Endodermal cell (in vitro differentiated cells): ENCODE results near the gene ARHGAP22. TPM values are rescaled to one million over a fixed set of nuclear protein-coding genes. Genes with fewer than 3 reads are reported as not detected.

ENCODE experiments used
- DNase-seq: peaks from one replicate; pipeline ENCODE4 v3.0.0-alpha.2; 2017
- H3K27ac ChIP-seq: 2 replicates; pipeline ENCODE4 v1.5.1; 2013; ENCODE audit warnings: mild to moderate bottlenecking, low read depth, low read length, moderate library complexity
- H3K27me3 ChIP-seq: 2 replicates; pipeline ENCODE4 v1.6.1; 2013; ENCODE audit warnings: mild to moderate bottlenecking, low read length, moderate library complexity; ENCODE audit not compliant: insufficient read depth, control insufficient read depth, poor library complexity, severe bottlenecking
- H3K36me3 ChIP-seq: 2 replicates; pipeline ENCODE4 v1.7.0; 2013; ENCODE audit warnings: mild to moderate bottlenecking, low read length, moderate library complexity; ENCODE audit not compliant: control insufficient read depth, insufficient read depth
- H3K4me1 ChIP-seq: one replicate; pipeline ENCODE4 v1.7.0; 2013; ENCODE audit warnings: low read length; ENCODE audit not compliant: control insufficient read depth, insufficient read depth
- H3K4me3 ChIP-seq: 2 replicates; pipeline ENCODE4 v1.5.1; 2013; ENCODE audit warnings: mild to moderate bottlenecking, low read length, moderate library complexity
- H3K9ac ChIP-seq: 2 replicates; pipeline ENCODE4 v1.6.1; 2013; ENCODE audit warnings: mild to moderate bottlenecking, low read length, moderate library complexity; ENCODE audit not compliant: poor library complexity, severe bottlenecking; ENCODE audit errors: extremely low read depth
- H3K9me3 ChIP-seq: 2 replicates; pipeline ENCODE4 v1.6.1; 2013; ENCODE audit warnings: mild to moderate bottlenecking, low read length, moderate library complexity; ENCODE audit not compliant: control insufficient read depth
- H3K27ac Mint-ChIP-seq: 2 replicates; pipeline ENCODE4 v1.8.0; 2020; ENCODE audit warnings: mixed read lengths
- H3K27me3 Mint-ChIP-seq: 2 replicates; pipeline ENCODE4 v1.8.0; 2021; ENCODE audit warnings: mild to moderate bottlenecking, mixed read lengths; ENCODE audit not compliant: insufficient read depth
- H3K36me3 Mint-ChIP-seq: 2 replicates; pipeline ENCODE4 v1.8.0; 2020; ENCODE audit warnings: low read depth, mixed read lengths
- H3K4me1 Mint-ChIP-seq: 2 replicates; pipeline ENCODE4 v1.8.0; 2020; ENCODE audit warnings: mixed read lengths
- H3K4me3 Mint-ChIP-seq: 2 replicates; pipeline ENCODE4 v1.8.0; 2020; ENCODE audit warnings: mild to moderate bottlenecking, moderate library complexity, mixed read lengths
- H3K9me3 Mint-ChIP-seq: 2 replicates; pipeline ENCODE4 v1.8.0; 2020; ENCODE audit warnings: mild to moderate bottlenecking, mixed read lengths
- CTCF ChIP-seq: fragments of 200-600 bp; sonication (generic); conservative IDR thresholded peaks from 2 replicates; pipeline ENCODE4 v1.5.0; 2021; ENCODE audit warnings: antibody characterized with exemption, mild to moderate bottlenecking
- WGBS, 2 experiments: methylation state at CpG; one replicate each; pipeline versions ENCODE4 v1.1.5 to v1.1.7; 2013; ENCODE audit warnings: missing lambda C conversion rate in 2 of 2, mixed read lengths in 1 of 2; ENCODE audit not compliant: insufficient coverage in 1 of 2, insufficient read length in 1 of 2; 5-methylcytosine and 5-hydroxymethylcytosine counted together
- total RNA-seq, 2 donors: library from RNA; stranded (reverse); fragmentation: NEBNext Ultra II Directional in 1 of 2; extraction: Animal tissue kit (Norgen Biotek cat#: 25700) in 1 of 2; gene quantifications; 2 replicates in 1 of 2; 3 replicates in 1 of 2; pipeline ENCODE4 v1.2.1, GENCODE V29; 2021

ARHGAP22 gene
- total RNA-seq, 2 donors from 2014 or later: 10.3 to 14.1 TPM

- no peaks in the 10 kb centered on the region for H3K36me3 Mint-ChIP-seq
- DNase-seq: no peak
- no peak for TF ChIP-seq CTCF
- H3K36me3 ChIP-seq: no peaks in the 10 kb centered on the region
- H3K4me1 Mint-ChIP-seq: peaks cover 3% of the 10 kb centered on the region
- peaks cover 22% of the 10 kb centered on the region for H3K27me3 ChIP-seq
- no peak overlapping the region for H3K27ac ChIP-seq
- no peak overlapping the region for H3K9ac ChIP-seq
- H3K27ac Mint-ChIP-seq: no peak overlapping the region
- H3K4me1 ChIP-seq: no peaks in the 10 kb centered on the region
- WGBS, 2 experiments: 86 to 97% methylated on average over 1 to 2 of the region's 2 CpGs
- no peaks in the 10 kb centered on the region for H3K9me3 ChIP-seq
- H3K9me3 Mint-ChIP-seq: no peaks in the 10 kb centered on the region
- peaks cover 23% of the 10 kb centered on the region for H3K27me3 Mint-ChIP-seq
- no peak overlapping the region for H3K4me3 ChIP-seq
- no peak overlapping the region for H3K4me3 Mint-ChIP-seq
Observed at GRCh38 chr10:48492201-48492600, 112.7 kb downstream of the ARHGAP22 start.

GRCh38 chr10:48491392-48492139, 113.3 kb downstream of the ARHGAP22 start:
- no peaks in the 10 kb centered on the region for H3K9me3 Mint-ChIP-seq
- H3K36me3 ChIP-seq: no peaks in the 10 kb centered on the region
- H3K27me3 Mint-ChIP-seq: peaks cover 29% of the 10 kb centered on the region
- H3K27ac ChIP-seq: no peak overlapping the region
- no peak overlapping the region for H3K27ac Mint-ChIP-seq
- peaks cover 27% of the 10 kb centered on the region for H3K27me3 ChIP-seq
- peaks cover 4% of the 10 kb centered on the region for H3K4me1 Mint-ChIP-seq
- no peaks in the 10 kb centered on the region for H3K9me3 ChIP-seq
- no peak overlapping the region for H3K9ac ChIP-seq
- H3K4me3 ChIP-seq: no peak overlapping the region
- no peaks in the 10 kb centered on the region for H3K4me1 ChIP-seq
- no peak for DNase-seq
- H3K4me3 Mint-ChIP-seq: no peak overlapping the region
- no peak for TF ChIP-seq CTCF
- no peaks in the 10 kb centered on the region for H3K36me3 Mint-ChIP-seq
- 95 to 98% methylated on average over 9 to 11 of the region's 13 CpGs for WGBS, 2 experiments

GRCh38 chr10:48490946-48491345, 113.9 kb downstream of the ARHGAP22 start:
- H3K9me3 ChIP-seq: no peaks in the 10 kb centered on the region
- no peak for TF ChIP-seq CTCF
- WGBS, 2 experiments: 77 to 85% methylated on average over 5 to 6 of the region's 6 CpGs
- no peaks in the 10 kb centered on the region for H3K36me3 Mint-ChIP-seq
- no peak overlapping the region for H3K4me3 Mint-ChIP-seq
- H3K36me3 ChIP-seq: no peaks in the 10 kb centered on the region
- H3K4me3 ChIP-seq: no peak overlapping the region
- H3K4me1 ChIP-seq: no peaks in the 10 kb centered on the region
- H3K27ac Mint-ChIP-seq: no peak overlapping the region
- H3K9me3 Mint-ChIP-seq: no peaks in the 10 kb centered on the region
- peaks cover 29% of the 10 kb centered on the region for H3K27me3 ChIP-seq
- H3K27me3 Mint-ChIP-seq: peaks cover 29% of the 10 kb centered on the region
- H3K27ac ChIP-seq: no peak overlapping the region
- DNase-seq: peak; percentile 36
- peaks cover 4% of the 10 kb centered on the region for H3K4me1 Mint-ChIP-seq
- H3K9ac ChIP-seq: no peak overlapping the region
